Gastroesophageal sphincter (tissue), 3 donors: ENCODE results near the gene CST9L.

ENCODE experiments used
- CTCF ChIP-seq, 4 experiments: fragments of 200-600 bp in 2 of 4; fragments of 450-650 bp in 2 of 4; sonication (generic) in 1 of 4; IDR thresholded peaks; one replicate each; pipeline ENCODE4 v1.5.1; 2017 to 2019; ENCODE audit warnings: antibody characterized with exemption in 4 of 4, mild to moderate bottlenecking in 2 of 4, moderate library complexity in 2 of 4
- EP300 ChIP-seq: sonication (generic); formaldehyde crosslinking; IDR thresholded peaks from one replicate; pipeline ENCODE4 v1.6.1; 2017; ENCODE audit warnings: antibody characterized with exemption, mild to moderate bottlenecking
- POLR2A ChIP-seq, 2 donors: fragments of 450-650 bp; IDR thresholded peaks; one replicate each; pipeline ENCODE4 v1.6.1; 2017; ENCODE audit warnings: antibody characterized with exemption in 2 of 2, mild to moderate bottlenecking in 2 of 2, moderate library complexity in 1 of 2
- POLR2AphosphoS5 ChIP-seq: sonication (generic); formaldehyde crosslinking; IDR thresholded peaks from one replicate; pipeline ENCODE4 v1.6.1; 2017; ENCODE audit warnings: antibody characterized with exemption

GRCh38 chr20:23544133-23544532, 24.2 kb downstream of the CST9L start:
- TF ChIP-seq EP300: no peak
- TF ChIP-seq CTCF (IDR thresholded peaks at IDR 0.05): no peak
- no peak for TF ChIP-seq POLR2A (IDR thresholded peaks at IDR 0.05)
- TF ChIP-seq POLR2AphosphoS5: no peak
